Kidney (tissue), 14 donors: ENCODE measurements around the gene TNFRSF8. TPM values are rescaled to one million over a fixed set of nuclear protein-coding genes. Genes with fewer than 3 reads are reported as not detected.

Source experiments
- DNase-seq, 5 donors: peaks; one replicate each; pipeline ENCODE4 v3.0.0-alpha.2; 2013 to 2020
- FAIRE-seq: peaks from 2 replicates; lab custom pipeline; 2012; peaks lifted over from hg19 to GRCh38; lab: Jason Lieb, UNC
- H3K27ac ChIP-seq, 2 donors: one replicate each; pipeline ENCODE4 v1.7.0; 2013; ENCODE audit warnings: low read depth in 2 of 2, low read length in 2 of 2, inconsistent platforms in 1 of 2
- H3K27me3 ChIP-seq: one replicate; pipeline ENCODE4 v1.7.1; 2013; ENCODE audit warnings: low read length, inconsistent platforms; ENCODE audit not compliant: control insufficient read depth, insufficient read depth
- H3K36me3 ChIP-seq, 3 donors: one replicate each; pipeline versions ENCODE4 v1.7.0 to v1.7.1; 2013; ENCODE audit warnings: low read length in 3 of 3, control low read depth in 1 of 3, inconsistent platforms in 1 of 3; ENCODE audit not compliant: insufficient read depth in 3 of 3, control insufficient read depth in 2 of 3
- H3K4me1 ChIP-seq, 3 donors: one replicate each; pipeline versions ENCODE4 v1.7.0 to v1.7.1; 2013; ENCODE audit warnings: low read length in 3 of 3, inconsistent platforms in 1 of 3, low read depth in 1 of 3; ENCODE audit not compliant: control insufficient read depth in 2 of 3, insufficient read depth in 2 of 3
- H3K4me3 ChIP-seq, 3 donors: one replicate each; pipeline versions ENCODE4 v1.7.0 to v1.8.1; 2013; ENCODE audit warnings: low read length in 3 of 3, control low read depth in 1 of 3, inconsistent platforms in 1 of 3
- H3K9ac ChIP-seq, 3 donors: one replicate each; pipeline versions ENCODE4 v1.7.0 to v1.7.1; 2013; ENCODE audit warnings: low read length in 3 of 3, control low read depth in 1 of 3, inconsistent platforms in 1 of 3
- H3K9me3 ChIP-seq, 3 donors: one replicate each; pipeline versions ENCODE4 v1.7.0 to v1.7.1; 2013; ENCODE audit warnings: low read length in 3 of 3, control low read depth in 1 of 3, inconsistent platforms in 1 of 3; ENCODE audit not compliant: control insufficient read depth in 2 of 3, insufficient read depth in 1 of 3
- intact Hi-C: fragments of 100-400 bp; cut with DNase I; formaldehyde crosslinking; loops from one replicate; pipeline ENCODE4 v1.11.1; 2022
- polyA plus RNA-seq: library from polyadenylated mRNA; stranded (reverse); fragments of 350-450 nt; fragmentation: Illumina TruSeq; extraction: RNeasy Lipid Tissue Mini Kit (QIAGEN cat#74804); gene quantifications from one replicate; pipeline ENCODE4 v1.2.3, GENCODE V29; 2014; ENCODE audit warnings: low read depth, low replicate concordance; ENCODE audit not compliant: insufficient read depth
- total RNA-seq: library from RNA; stranded (reverse); fragmentation: NEBNext Ultra II Directional; extraction: Animal tissue kit (Norgen Biotek cat#: 25700); gene quantifications from one replicate; pipeline ENCODE4 v1.2.1, GENCODE V29; 2021
- TF ChIP-seq, protein P1 (sequence below): IDR thresholded peaks from 3 replicates; pipeline ENCODE4 v1.5.1; 2012; ENCODE audit warnings: mild to moderate bottlenecking, moderate library complexity, borderline replicate concordance; ENCODE audit not compliant: insufficient read depth; ENCODE audit errors: extremely low read depth
- donor health status: control.
- donor health status: control.
- donor health status: control.
- donor health status: control.
- donor health status: control.
- donor health status: DM: yes; HTN: yes; CAD: no.
- donor health status: Normal renal cell carcinoma (clear cell type).

TNFRSF8 gene
- total and polyA plus RNA-seq, 2 donors from 2014 or later = 0.94 to 0.97 TPM

DNA sequence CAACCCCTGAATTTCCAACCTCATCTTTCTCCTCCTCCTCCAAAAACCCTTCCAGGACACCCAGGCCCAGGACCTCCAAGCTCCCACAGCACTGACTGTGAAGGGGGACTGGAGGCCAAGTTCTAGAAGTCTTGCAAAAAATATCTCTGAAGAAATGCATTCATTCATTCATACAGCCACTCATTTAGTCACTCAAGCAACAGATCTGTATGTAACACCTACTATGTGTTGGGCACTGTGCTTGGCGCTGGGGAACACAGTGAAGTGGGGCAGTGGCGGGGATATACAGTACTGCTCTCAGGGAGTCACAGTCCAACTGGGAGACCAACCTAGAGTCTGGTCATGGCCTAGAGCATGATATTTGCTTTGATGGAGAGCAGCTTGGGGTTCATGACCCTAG, 88.4 kb downstream of the TNFRSF8 start:
- TF ChIP-seq, protein P1, sequence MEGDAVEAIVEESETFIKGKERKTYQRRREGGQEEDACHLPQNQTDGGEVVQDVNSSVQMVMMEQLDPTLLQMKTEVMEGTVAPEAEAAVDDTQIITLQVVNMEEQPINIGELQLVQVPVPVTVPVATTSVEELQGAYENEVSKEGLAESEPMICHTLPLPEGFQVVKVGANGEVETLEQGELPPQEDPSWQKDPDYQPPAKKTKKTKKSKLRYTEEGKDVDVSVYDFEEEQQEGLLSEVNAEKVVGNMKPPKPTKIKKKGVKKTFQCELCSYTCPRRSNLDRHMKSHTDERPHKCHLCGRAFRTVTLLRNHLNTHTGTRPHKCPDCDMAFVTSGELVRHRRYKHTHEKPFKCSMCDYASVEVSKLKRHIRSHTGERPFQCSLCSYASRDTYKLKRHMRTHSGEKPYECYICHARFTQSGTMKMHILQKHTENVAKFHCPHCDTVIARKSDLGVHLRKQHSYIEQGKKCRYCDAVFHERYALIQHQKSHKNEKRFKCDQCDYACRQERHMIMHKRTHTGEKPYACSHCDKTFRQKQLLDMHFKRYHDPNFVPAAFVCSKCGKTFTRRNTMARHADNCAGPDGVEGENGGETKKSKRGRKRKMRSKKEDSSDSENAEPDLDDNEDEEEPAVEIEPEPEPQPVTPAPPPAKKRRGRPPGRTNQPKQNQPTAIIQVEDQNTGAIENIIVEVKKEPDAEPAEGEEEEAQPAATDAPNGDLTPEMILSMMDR = no peak
- H3K27me3 ChIP-seq = no peaks in the 10 kb centered on the region
- no peak for DNase-seq
- H3K4me3 ChIP-seq = no peak overlapping the region
- no peak for FAIRE-seq
- no peak overlapping the region for H3K9ac ChIP-seq
- intact Hi-C loops = no loop called here
- H3K27ac ChIP-seq = peak overlapping the region in 1 of 2 donors; percentile 69
- H3K9me3 ChIP-seq = no peaks in the 10 kb centered on the region
- H3K36me3 ChIP-seq = no peaks in the 10 kb centered on the region
- H3K4me1 ChIP-seq = peaks cover 0 to 10% (median 0%) of the 10 kb centered on the region in 3 donors

DNA sequence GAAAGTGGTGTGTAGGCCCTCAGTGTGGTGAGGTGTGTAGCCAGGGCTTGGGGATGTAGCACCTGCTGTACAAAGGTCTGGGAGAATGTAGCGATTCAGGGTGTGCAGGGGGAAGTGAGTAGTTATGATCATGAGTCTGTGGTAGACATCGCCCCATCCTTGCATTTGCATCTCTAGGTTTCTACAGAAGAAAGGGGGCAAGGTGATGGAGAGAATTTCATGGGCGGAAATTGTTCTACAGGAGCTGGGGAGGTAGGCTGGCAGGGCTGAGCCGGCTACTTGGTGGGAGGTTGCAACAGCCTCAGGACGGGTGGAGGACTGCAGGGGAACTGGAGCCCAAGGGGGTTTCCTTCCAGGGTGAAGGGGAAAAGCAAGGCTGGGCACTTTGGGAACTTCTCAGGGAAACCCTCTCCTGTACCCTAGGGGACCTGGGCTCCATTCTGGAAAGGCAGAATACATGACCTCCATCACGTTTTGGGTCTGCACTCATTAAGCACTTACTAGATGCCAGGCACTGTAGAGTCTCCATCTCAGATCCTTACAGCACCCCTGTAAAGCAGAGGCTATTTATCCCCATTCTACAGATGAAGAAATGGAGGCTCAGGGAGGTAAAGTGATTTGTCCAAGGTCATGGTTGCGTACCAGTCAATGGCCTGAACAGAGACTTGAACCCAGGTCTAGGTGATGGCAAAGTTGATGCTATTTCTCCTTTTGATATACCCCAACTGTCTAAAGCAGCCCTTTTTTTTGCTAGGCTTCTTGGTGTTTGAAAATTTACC, 89.2 kb downstream of the TNFRSF8 start:
- H3K4me1 ChIP-seq = peaks cover 0 to 6% (median 0%) of the 10 kb centered on the region in 3 donors

DNA sequence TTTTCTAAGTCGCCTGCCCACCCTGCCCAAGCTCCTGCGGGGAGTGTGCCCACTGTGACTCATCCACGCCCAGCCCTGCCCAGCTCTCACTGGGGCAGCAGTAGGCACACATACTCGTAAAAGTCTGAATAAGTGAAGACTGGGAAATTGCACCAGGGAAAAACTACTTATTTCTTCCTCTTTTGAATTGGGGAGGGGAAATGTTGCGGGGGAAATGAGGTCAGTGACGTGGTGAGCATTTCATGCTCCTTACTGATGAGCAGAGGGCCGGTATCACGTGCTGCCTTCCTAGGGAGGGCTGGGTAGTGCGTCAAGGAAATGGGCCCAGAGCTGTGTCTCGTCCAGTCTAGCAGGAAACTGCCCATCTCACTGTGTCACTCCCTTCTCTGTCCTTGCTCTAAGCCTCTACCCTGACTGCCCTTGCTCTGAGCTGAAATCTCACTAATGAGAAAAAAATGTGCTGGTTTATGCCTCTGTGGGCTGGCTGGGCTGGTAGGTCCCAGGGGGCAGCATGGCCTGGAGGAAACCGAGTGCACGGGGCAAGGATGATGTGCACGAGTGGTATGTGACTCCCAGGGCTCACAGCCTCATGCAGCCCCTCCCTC, 90.2 kb downstream of the TNFRSF8 start:
- H3K27me3 ChIP-seq = no peaks in the 10 kb centered on the region
- TF ChIP-seq, protein P1 = no peak
- intact Hi-C loops = no loop called here
- no peaks in the 10 kb centered on the region for H3K9me3 ChIP-seq
- no peaks in the 10 kb centered on the region for H3K36me3 ChIP-seq
- FAIRE-seq (no peak), DNase-seq (no peak)
- no peak overlapping the region for H3K9ac ChIP-seq
- H3K4me3 ChIP-seq = no peak overlapping the region
- peak overlapping the region; percentile 11 to 77 for H3K27ac ChIP-seq
- H3K4me1 ChIP-seq = peaks cover 0 to 4% (median 0%) of the 10 kb centered on the region in 3 donors

More for the DNA sequence above, 89.2 kb downstream of the TNFRSF8 start:
- Histone ChIP-seq H3K4me3 (no peak overlapping the region), H3K9ac (no peak overlapping the region), H3K27me3 (no peaks in the 10 kb centered on the region), H3K36me3 (no peaks in the 10 kb centered on the region), H3K9me3 (no peaks in the 10 kb centered on the region), H3K27ac (peak overlapping the region in 1 of 2 donors; percentile 18)
- TF ChIP-seq, protein P1 = no peak
- FAIRE-seq (no peak), DNase-seq (no peak)
- intact Hi-C loops = no loop called here
